HAP-1 (cell line): ENCODE measurements around the gene FARP2.
"Not testable (repeated sequence)": the region's sequence is repeated elsewhere in the genome, so short reads cannot be mapped to it uniquely, and the experiment has no call there.

Source experiments
- DNase-seq, 2 experiments: peaks; one replicate each; pipeline ENCODE4 v3.0.0-alpha.2; 2016 to 2020; ENCODE audit warnings: low spot score in 2 of 2
- H3K27me3 ChIP-seq: fragments of 250-450 bp; sonication (Bioruptor Pico); 2 replicates; pipeline ENCODE4 v1.5.1; 2020; ENCODE audit warnings: low read depth, mild to moderate bottlenecking, moderate library complexity
- H3K36me3 ChIP-seq: fragments of 250-450 bp; sonication (Bioruptor Pico); replicated peaks from 2 replicates; pipeline ENCODE4 v1.5.1; 2020; ENCODE audit warnings: mild to moderate bottlenecking
- H3K4me1 ChIP-seq: fragments of 250-450 bp; sonication (Bioruptor Pico); 2 replicates; pipeline ENCODE4 v1.5.1; 2020; ENCODE audit warnings: mild to moderate bottlenecking
- H3K4me3 ChIP-seq: fragments of 250-450 bp; sonication (Bioruptor Pico); 2 replicates; pipeline ENCODE4 v1.5.1; 2020; ENCODE audit warnings: mild to moderate bottlenecking, moderate library complexity
- H3K9me3 ChIP-seq: fragments of 250-450 bp; sonication (Bioruptor Pico); 2 replicates; pipeline ENCODE4 v1.5.1; 2020; ENCODE audit warnings: mild to moderate bottlenecking, moderate library complexity
- in situ Hi-C: fragments of 300-500 bp; cut with MboI; formaldehyde crosslinking; loops from 3 replicates; pipeline ENCODE4 v1.14.3; 2020; ENCODE audit warnings: low sequenced_read_pairs, inconsistent platforms, mixed read lengths

The FARP2 gene

DNA sequence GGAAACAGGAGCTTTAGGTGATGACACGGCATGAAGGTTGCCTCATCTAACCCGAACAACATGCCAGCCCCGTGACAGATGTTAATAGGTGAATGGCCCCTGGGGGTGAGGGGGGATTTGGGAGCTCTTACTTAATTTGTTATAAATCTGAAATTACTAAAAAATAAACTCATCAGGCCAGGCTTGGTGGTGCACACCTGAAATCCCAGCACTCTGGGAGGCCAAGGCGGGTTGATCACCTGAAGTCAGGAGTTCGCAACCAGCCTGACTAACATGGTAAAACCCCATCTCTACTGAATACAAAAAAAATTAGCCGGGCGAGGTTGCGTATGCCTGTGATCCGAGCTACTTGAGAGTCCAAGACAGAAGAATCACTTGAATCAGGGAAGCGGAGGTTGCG, 146.2 kb downstream of the FARP2 start:
- Histone ChIP-seq H3K4me3 (no peak overlapping the region), H3K36me3 (peaks cover 44% of the 10 kb centered on the region), H3K9me3 (no peaks in the 10 kb centered on the region), H3K4me1 (no peaks in the 10 kb centered on the region), H3K27me3 (no peaks in the 10 kb centered on the region)
- in situ Hi-C loops: no loop called here
- DNase-seq: no peak

DNA sequence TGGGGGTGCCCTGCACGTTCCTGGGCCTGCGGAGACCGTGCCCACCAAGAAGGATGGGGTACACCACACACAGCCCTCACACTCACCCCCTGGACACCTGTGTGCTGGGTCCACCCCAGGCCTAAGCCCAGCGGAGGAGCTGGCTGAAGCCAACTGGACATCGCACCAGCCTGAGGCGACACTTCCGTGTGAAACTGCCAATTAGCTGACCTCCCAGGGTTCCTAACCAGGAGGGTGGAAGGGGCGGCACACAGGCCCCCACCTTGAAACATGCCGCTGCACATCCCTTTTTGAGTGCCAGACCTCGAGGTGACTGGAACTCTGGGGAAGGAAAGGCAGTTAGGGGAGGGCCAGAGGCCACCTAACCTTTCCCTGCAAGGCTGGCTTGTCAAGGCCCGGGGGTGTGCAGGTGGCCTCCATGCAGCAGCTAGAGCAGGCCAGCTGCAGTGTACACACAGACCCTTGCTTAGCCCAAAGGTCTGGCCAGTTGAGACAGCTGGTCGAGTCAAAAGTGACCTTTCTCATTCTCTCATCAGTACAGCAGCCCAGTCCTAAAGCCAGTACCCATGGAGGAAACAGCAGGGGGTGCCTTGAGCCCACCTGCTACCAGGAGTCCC, 147.8 kb downstream of the FARP2 start:
- Histone ChIP-seq H3K27me3 (no peaks in the 10 kb centered on the region), H3K4me1 (peaks cover 3% of the 10 kb centered on the region), H3K4me3 (no peak overlapping the region), H3K9me3 (no peaks in the 10 kb centered on the region), H3K36me3 (peaks cover 32% of the 10 kb centered on the region)
- in situ Hi-C loops: no loop called here
- DNase-seq: no peak

DNA sequence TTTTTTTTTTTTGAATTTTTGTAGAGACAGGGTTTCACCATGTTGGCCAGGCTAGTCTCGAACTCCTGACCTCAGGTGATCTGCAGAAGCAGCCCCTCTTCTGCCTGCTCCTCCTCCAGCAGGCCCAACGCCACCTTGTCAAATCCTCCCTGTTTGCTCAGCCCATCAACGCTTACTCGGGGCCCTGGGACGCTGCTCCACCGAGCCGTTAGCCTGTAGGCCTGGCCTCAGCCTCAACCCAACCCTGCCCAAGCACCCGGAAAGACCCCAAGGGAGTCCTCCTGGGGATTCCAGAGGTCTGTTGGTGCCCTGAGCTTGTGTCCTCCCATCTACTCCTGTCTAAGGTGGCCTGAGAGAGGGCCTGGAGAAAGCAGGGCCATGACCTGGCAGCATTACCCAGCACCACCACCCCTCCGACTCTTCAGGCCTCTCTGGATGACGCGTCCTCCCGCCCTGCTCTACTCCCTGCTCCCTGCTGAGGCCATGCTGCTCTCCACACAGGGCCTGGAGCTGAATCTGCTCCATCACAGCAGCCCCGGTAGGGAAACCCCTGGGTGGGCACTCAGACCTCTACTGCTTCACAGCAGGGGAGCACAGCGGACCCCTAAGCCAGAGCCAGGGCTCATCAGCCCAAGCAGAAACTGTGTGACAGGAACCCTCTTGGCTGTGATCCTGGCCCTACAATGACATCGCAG, 149.1 kb downstream of the FARP2 start:
- H3K36me3 ChIP-seq: peaks cover 22% of the 10 kb centered on the region
- H3K27me3 ChIP-seq: no peaks in the 10 kb centered on the region
- no peaks in the 10 kb centered on the region for H3K9me3 ChIP-seq
- DNase-seq: no peak
- no peak overlapping the region for H3K4me3 ChIP-seq
- in situ Hi-C loops: no loop called here
- H3K4me1 ChIP-seq: peaks cover 9% of the 10 kb centered on the region

- no peaks in the 10 kb centered on the region for H3K27me3 ChIP-seq
- H3K9me3 ChIP-seq: no peaks in the 10 kb centered on the region
- H3K36me3 ChIP-seq: peaks cover 16% of the 10 kb centered on the region
- H3K4me1 ChIP-seq: peaks cover 9% of the 10 kb centered on the region
- DNase-seq: no peak
- in situ Hi-C loops: no loop called here
- H3K4me3 ChIP-seq: no peak overlapping the region
Measured at GRCh38 chr2:241505781-241506201, 149.7 kb downstream of the FARP2 start.

DNA sequence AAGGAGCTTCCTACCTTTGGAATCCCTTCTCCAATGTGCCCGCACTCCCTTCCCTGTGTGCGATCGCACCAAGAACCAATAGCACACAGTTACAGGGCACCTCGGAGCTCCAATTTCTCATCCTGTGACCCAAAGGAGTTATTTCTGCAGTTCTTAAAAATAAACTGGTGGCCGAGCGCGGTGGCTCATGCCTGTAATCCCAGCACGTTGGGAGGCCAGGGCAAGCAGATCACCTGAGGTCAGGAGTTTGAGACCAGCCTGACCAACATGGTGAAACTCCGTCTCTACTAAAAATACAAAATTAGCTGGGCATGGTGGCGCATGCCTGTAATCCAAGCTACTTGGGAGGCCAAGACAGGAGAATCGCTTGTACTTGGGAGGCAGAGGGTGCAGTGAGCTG, 150.2 kb downstream of the FARP2 start:
- peaks cover 13% of the 10 kb centered on the region for H3K36me3 ChIP-seq
- H3K27me3 ChIP-seq, H3K4me1 ChIP-seq, in situ Hi-C loops, H3K9me3 ChIP-seq, DNase-seq, H3K4me3 ChIP-seq: not testable (repeated sequence)

DNA sequence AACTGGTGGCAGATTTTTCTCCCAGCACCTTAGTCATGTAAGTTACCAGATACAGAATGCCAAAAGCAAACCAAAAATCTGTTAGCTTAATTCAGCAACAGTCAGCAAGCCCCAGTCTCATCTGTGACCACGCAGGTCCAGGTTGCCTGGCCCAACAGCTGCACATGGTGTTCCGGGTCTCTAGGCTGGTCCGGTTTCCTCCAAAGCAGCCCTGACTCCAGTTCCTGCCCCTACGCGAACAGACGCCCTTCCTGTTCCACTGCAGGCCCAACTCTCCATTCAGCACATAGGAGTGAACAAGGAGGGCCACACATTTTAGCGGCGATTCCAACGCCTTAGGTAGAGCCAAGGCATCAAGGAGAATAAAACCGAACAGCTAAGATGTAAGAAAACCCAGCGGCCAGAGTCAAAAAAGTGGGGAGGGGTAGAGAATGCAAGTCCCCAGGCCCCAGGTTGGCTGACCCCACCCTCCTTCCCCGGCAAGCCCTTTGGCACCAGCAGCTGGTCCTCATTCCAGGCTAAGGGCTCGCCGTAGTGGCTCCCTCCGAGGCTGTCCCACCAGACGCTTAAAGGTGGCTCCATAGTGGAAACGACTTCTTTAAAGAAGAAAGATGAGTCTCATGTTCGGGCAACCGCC, 150.8 kb downstream of the FARP2 start:
- no peak for DNase-seq
- Histone ChIP-seq H3K27me3 (no peaks in the 10 kb centered on the region), H3K4me3 (peak overlapping the region; percentile 86), H3K36me3 (peaks cover 9% of the 10 kb centered on the region), H3K9me3 (no peaks in the 10 kb centered on the region), H3K4me1 (peaks cover 9% of the 10 kb centered on the region)
- in situ Hi-C loops: no loop called here

GRCh38 chr2:241507430-241508239, 151.6 kb downstream of the FARP2 start:
- H3K4me3 ChIP-seq: peak overlapping the region; percentile 86
- DNase-seq: peak in 1 of 2 experiments; percentile 74
- in situ Hi-C loops: no loop called here
- peaks cover 9% of the 10 kb centered on the region for H3K36me3 ChIP-seq
- no peaks in the 10 kb centered on the region for H3K27me3 ChIP-seq
- no peaks in the 10 kb centered on the region for H3K9me3 ChIP-seq
- H3K4me1 ChIP-seq: peaks cover 9% of the 10 kb centered on the region

GRCh38 chr2:241508240-241509154, 152.4 kb downstream of the FARP2 start, which contains the start of gene STK25:
TSS of gene STK25 (minus strand) at chr2:241508584. CDS start at chr2:241508035, 549 bp downstream.
- H3K36me3 ChIP-seq: peaks cover 9% of the 10 kb centered on the region
- peak; percentile 96 to 98 for DNase-seq
- no peaks in the 10 kb centered on the region for H3K9me3 ChIP-seq
- H3K27me3 ChIP-seq: no peaks in the 10 kb centered on the region
- in situ Hi-C loops: no loop called here
- H3K4me3 ChIP-seq: peak within 1 kb of the TSS; percentile 86
- peaks cover 9% of the 10 kb centered on the region for H3K4me1 ChIP-seq

DNA sequence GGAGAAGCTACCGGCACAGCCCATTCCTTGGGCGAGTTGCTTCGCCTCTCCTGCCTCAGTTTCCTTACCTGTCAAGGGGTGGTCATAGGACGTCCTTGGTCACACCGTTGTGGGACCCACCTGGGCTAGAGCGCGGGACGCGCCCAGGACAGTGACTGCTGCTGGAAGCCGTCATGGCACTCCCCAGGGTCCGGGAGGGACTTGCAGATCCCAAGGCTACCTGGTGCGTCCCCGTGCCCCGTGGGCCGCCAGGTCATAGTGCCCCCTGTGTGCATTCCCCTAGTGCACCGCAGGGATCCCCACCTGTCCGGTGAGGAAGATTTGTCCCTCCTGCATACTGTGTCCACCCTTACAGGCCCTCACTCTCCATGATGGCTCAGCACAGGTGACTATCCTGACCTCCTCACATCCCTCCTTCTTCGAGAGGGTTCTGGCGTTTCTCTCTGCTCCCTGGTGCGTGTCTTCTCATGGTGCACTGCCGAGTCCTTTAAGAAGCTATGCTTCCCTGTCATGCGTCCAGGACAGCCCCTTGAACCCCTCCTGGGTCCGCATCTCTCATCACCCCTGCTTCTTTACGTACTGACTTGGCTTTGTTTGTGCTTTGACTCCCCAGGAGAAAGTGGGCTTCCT, 153.2 kb downstream of the FARP2 start:
- no peaks in the 10 kb centered on the region for H3K9me3 ChIP-seq
- H3K4me3 ChIP-seq: peak overlapping the region; percentile 86
- H3K36me3 ChIP-seq: peaks cover 9% of the 10 kb centered on the region
- in situ Hi-C loops: no loop called here
- H3K27me3 ChIP-seq: no peaks in the 10 kb centered on the region
- no peak for DNase-seq
- peaks cover 9% of the 10 kb centered on the region for H3K4me1 ChIP-seq

DNA sequence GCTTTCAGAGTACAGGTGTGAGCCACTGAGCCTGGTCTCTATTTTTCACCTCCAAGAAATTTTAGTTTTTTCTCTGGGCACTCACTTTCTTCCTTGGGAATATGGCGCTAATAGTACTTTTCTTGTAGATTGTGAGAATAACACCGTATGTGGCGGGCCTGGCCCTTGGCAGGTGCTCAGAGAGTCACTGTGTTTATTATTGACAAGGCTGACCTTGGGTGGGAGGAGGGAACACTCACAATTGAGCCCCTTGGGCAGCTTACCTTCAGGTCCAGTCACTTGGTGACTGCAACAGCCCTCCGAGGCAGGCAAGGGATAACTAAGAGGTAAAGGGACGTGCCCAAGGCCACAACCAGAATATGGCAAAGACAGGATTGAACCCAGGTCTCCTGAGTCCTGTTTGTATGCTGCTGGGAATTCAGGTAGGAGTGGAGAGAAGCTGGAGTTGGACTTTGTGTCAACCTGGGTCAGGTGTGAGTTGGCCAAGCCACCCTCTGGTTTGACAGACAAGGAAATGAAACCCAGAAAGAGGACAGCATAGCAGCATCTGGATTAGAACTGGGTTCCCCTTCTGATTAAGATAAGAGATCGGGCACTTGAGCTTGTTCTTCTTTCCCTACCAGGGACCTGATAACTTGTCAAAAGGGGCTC, 155.1 kb downstream of the FARP2 start:
- no peak overlapping the region for H3K4me3 ChIP-seq
- peaks cover 9% of the 10 kb centered on the region for H3K4me1 ChIP-seq
- no peaks in the 10 kb centered on the region for H3K9me3 ChIP-seq
- no peaks in the 10 kb centered on the region for H3K27me3 ChIP-seq
- H3K36me3 ChIP-seq: peaks cover 6% of the 10 kb centered on the region
- in situ Hi-C loops: no loop called here
- no peak for DNase-seq

DNA sequence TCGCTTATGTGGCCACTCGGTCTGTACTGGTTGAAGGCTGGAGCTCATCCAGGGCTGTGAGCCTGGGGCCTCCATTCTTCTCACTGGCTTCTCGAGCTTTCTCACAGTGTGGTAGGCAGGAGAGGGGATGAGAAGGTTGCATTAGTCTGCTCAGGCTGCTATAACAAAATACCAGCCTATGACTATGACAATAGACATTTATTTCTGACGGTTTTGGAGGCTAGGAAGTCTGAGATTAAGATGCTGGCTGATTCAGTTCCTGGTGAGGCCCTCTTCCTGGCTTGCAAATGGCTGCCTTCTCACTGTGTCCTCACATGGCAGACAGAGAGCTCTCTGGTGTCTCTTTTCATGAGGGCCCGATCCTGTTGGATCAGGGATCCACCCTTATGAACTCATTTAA, 158.5 kb downstream of the FARP2 start:
- H3K9me3 ChIP-seq: no peaks in the 10 kb centered on the region
- H3K4me3 ChIP-seq: no peak overlapping the region
- H3K27me3 ChIP-seq: no peaks in the 10 kb centered on the region
- DNase-seq: no peak
- in situ Hi-C loops: no loop called here
- no peaks in the 10 kb centered on the region for H3K36me3 ChIP-seq
- no peaks in the 10 kb centered on the region; the same call in 1 of the 2 replicates for H3K4me1 ChIP-seq

DNA sequence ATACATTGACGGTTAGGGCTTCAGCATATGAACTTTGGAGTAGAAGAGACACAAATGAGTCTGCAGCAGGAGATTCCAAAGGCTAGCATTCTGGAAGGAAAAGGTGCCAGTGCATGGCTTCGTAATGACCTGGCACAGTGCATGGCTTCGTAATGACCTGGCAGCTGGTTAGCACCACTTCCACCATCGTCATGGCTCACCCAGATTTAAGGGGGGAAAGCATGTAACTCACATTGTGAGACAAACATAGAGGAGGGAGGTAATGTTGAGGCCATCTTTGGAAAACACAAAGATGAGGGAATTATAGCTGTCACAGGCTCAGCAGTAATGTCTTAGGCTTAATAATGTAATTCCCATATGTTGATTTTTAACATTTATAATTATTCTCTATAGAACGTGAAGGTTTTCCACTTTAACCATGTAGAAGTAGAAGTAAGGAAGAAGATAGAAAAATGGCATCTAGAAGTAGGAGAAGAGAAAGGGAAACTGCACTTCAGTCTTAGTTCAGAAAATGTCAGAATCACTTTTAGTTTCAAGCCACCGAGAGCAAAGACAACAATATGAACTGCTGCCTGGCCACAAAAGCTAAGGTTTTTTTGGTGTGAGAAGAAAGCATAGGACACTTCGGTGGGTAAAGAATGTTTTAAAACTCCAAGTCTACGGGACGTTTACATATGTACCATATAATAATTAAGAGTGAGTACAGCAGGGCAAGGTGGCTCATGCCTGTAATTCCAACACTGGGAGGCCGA, 159.1 kb downstream of the FARP2 start:
- in situ Hi-C loops: no loop called here
- Histone ChIP-seq H3K27me3 (no peaks in the 10 kb centered on the region), H3K9me3 (no peaks in the 10 kb centered on the region), H3K4me3 (no peak overlapping the region), H3K36me3 (no peaks in the 10 kb centered on the region), H3K4me1 (no peaks in the 10 kb centered on the region)
- no peak for DNase-seq
